SK-N-SH treated with all-trans-retinoic acid at 6 μM for 48 hours (cell line): Measurements from ENCODE around the gene NOSIP.

ENCODE experiments used
- ATAC-seq: fragments of 200-7000 bp; cut with Tn5 transposase; 3 replicates; pipeline ENCODE4 v1.9.1; 2020; ENCODE audit warnings: mild to moderate bottlenecking, moderate library complexity
- ARNTL ChIP-seq: fragments of 450-650 bp; formaldehyde crosslinking; IDR thresholded peaks from 2 replicates; pipeline ENCODE4 v1.5.0; 2020; ENCODE audit warnings: low read depth, mild to moderate bottlenecking, moderate library complexity, borderline replicate concordance
- BACH2 ChIP-seq: fragments of 250-450 bp; sonication (Bioruptor Pico); IDR thresholded peaks from 2 replicates; pipeline ENCODE4 v1.9.0; 2021; ENCODE audit warnings: mild to moderate bottlenecking, borderline replicate concordance
- CREB5 ChIP-seq: fragments of 250-450 bp; sonication (Bioruptor Pico); IDR thresholded peaks from 2 replicates; pipeline ENCODE4 v1.5.1; 2020; ENCODE audit warnings: low read depth, mild to moderate bottlenecking, moderate library complexity
- CSDC2 ChIP-seq: fragments of 250-450 bp; sonication (Bioruptor Pico); IDR thresholded peaks from 2 replicates; pipeline ENCODE4 v1.5.0; 2020; ENCODE audit warnings: mild to moderate bottlenecking, moderate library complexity
- CSRNP3 ChIP-seq: fragments of 250-450 bp; sonication (Bioruptor Pico); IDR thresholded peaks from 2 replicates; pipeline ENCODE4 v1.5.1; 2021; ENCODE audit warnings: mild to moderate bottlenecking, moderate library complexity
- ESRRG ChIP-seq: fragments of 250-450 bp; sonication (Bioruptor Pico); IDR thresholded peaks from 2 replicates; pipeline ENCODE4 v1.6.1; 2021; ENCODE audit warnings: mild to moderate bottlenecking
- GLIS3 ChIP-seq: fragments of 250-450 bp; sonication (Bioruptor Pico); IDR thresholded peaks from 2 replicates; pipeline ENCODE4 v1.5.0; 2020; ENCODE audit warnings: mild to moderate bottlenecking, moderate library complexity
- PATZ1 ChIP-seq: fragments of 250-450 bp; sonication (Bioruptor Pico); IDR thresholded peaks from 2 replicates; pipeline ENCODE4 v1.8.0; 2020; ENCODE audit warnings: mild to moderate bottlenecking, moderate library complexity, borderline replicate concordance
- POU6F1 ChIP-seq: fragments of 250-450 bp; sonication (Bioruptor Pico); IDR thresholded peaks from 2 replicates; pipeline ENCODE4 v1.8.0; 2021; ENCODE audit warnings: low read depth, mild to moderate bottlenecking, moderate library complexity, borderline replicate concordance
- PPARA ChIP-seq: fragments of 250-450 bp; sonication (Bioruptor Pico); IDR thresholded peaks from 2 replicates; pipeline ENCODE4 v1.5.0; 2020; ENCODE audit warnings: mild to moderate bottlenecking, borderline replicate concordance
- RARB ChIP-seq: fragments of 250-450 bp; sonication (Bioruptor Pico); IDR thresholded peaks from 2 replicates; pipeline ENCODE4 v1.8.0; 2021; ENCODE audit warnings: mild to moderate bottlenecking, moderate library complexity
- SNAI2 ChIP-seq: fragments of 250-450 bp; sonication (Bioruptor Pico); IDR thresholded peaks from 2 replicates; pipeline ENCODE4 v1.5.0; 2020; ENCODE audit warnings: mild to moderate bottlenecking, moderate library complexity
- TCF4 ChIP-seq: fragments of 250-450 bp; sonication (Bioruptor Pico); IDR thresholded peaks from 2 replicates; pipeline ENCODE4 v1.8.0; 2021; ENCODE audit warnings: mild to moderate bottlenecking, moderate library complexity, borderline replicate concordance
- TOX ChIP-seq: fragments of 250-450 bp; sonication (Bioruptor Pico); IDR thresholded peaks from 2 replicates; pipeline ENCODE4 v1.8.0; 2021; ENCODE audit warnings: mild to moderate bottlenecking, moderate library complexity, borderline replicate concordance
- ZC3H10 ChIP-seq: fragments of 250-450 bp; sonication (Bioruptor Pico); IDR thresholded peaks from 2 replicates; pipeline ENCODE4 v1.5.1; 2021; ENCODE audit warnings: mild to moderate bottlenecking, moderate library complexity
- ZFP3 ChIP-seq: fragments of 250-450 bp; sonication (Bioruptor Pico); IDR thresholded peaks from 2 replicates; pipeline ENCODE4 v1.5.0; 2020; ENCODE audit warnings: mild to moderate bottlenecking, moderate library complexity
- ZFP30 ChIP-seq: fragments of 450-650 bp; formaldehyde crosslinking; IDR thresholded peaks from 2 replicates; pipeline ENCODE4 v1.5.0; 2022; ENCODE audit warnings: mild to moderate bottlenecking, moderate library complexity
- ZNF70 ChIP-seq: fragments of 450-650 bp; formaldehyde crosslinking; IDR thresholded peaks from 2 replicates; pipeline ENCODE4 v1.5.0; 2020; ENCODE audit warnings: mild to moderate bottlenecking, moderate library complexity
- ZNF8 ChIP-seq: fragments of 450-650 bp; formaldehyde crosslinking; IDR thresholded peaks from 2 replicates; pipeline ENCODE4 v1.5.0; 2020; ENCODE audit warnings: mild to moderate bottlenecking, moderate library complexity

The NOSIP gene

GRCh38 chr19:49553451-49554271, 26.7 kb downstream of the NOSIP start (continued):
- TF ChIP-seq CREB5 (CRISPR knock-in tag) (no peak), ZC3H10 (CRISPR knock-in tag) (no peak), RARB (CRISPR knock-in tag) (no peak), PATZ1 (CRISPR knock-in tag) (no peak), CSDC2 (CRISPR knock-in tag) (no peak)

GRCh38 chr19:49552749-49553148, 27.6 kb downstream of the NOSIP start:
- no peak for ATAC-seq

GRCh38 chr19:49551531-49551930, 28.8 kb downstream of the NOSIP start:
- no peak for TF ChIP-seq GLIS3 (CRISPR knock-in tag)
- no peak for TF ChIP-seq ZFP30 (CRISPR knock-in tag)
- no peak for TF ChIP-seq POU6F1 (CRISPR knock-in tag)
- no peak for TF ChIP-seq ZC3H10 (CRISPR knock-in tag)
- TF ChIP-seq CSRNP3 = no peak
- TF ChIP-seq ARNTL (CRISPR knock-in tag) = no peak
- TF ChIP-seq SNAI2 (CRISPR knock-in tag) = no peak
- TF ChIP-seq BACH2 (CRISPR knock-in tag) = no peak
- no peak for TF ChIP-seq TOX
- no peak for TF ChIP-seq ZFP3
- TF ChIP-seq ZNF70 = no peak
- TF ChIP-seq PATZ1 (CRISPR knock-in tag) = no peak
- TF ChIP-seq TCF4 (CRISPR knock-in tag) = no peak
- TF ChIP-seq PPARA (CRISPR knock-in tag) = no peak
- TF ChIP-seq RARB (CRISPR knock-in tag) = no peak
- TF ChIP-seq CREB5 (CRISPR knock-in tag) = no peak
- no peak for TF ChIP-seq ZNF8 (CRISPR knock-in tag)
- no peak for ATAC-seq

More at GRCh38 chr19:49552749-49553148, 27.6 kb downstream of the NOSIP start:
- no peak for TF ChIP-seq CSDC2 (CRISPR knock-in tag)
- no peak for TF ChIP-seq ESRRG
- no peak for TF ChIP-seq ZFP30 (CRISPR knock-in tag)
- no peak for TF ChIP-seq ZNF70
- no peak for TF ChIP-seq CSRNP3
